Activated effector memory CD4-positive, alpha-beta T cell treated with Interleukin-2 at 50 U/mL for 16 hours (primary cell): ENCODE results near the gene VSTM1.
A peak's percentile ranks its signal among the peaks of the same experiment; 100 is the strongest.
"Not testable (repeated sequence)": the region's sequence is repeated elsewhere in the genome, so short reads cannot be mapped to it uniquely, and the experiment has no call there.

Source experiments
- DNase-seq: peaks from one replicate; pipeline ENCODE4 v3.0.0-alpha.2; 2020

The VSTM1 gene

GRCh38 chr19:54063350-54064116, at the start of gene VSTM1:
TSS of gene VSTM1 (minus strand) at chr19:54063897. CDS start at chr19:54063777, 120 bp downstream.
- DNase-seq, result no peak

GRCh38 chr19:54109651-54110050, 46.0 kb upstream of the VSTM1 start:
- DNase-seq, result no peak

- DNase-seq, result no peak
Measured at GRCh38 chr19:54108496-54108895, 44.8 kb upstream of the VSTM1 start.

DNA sequence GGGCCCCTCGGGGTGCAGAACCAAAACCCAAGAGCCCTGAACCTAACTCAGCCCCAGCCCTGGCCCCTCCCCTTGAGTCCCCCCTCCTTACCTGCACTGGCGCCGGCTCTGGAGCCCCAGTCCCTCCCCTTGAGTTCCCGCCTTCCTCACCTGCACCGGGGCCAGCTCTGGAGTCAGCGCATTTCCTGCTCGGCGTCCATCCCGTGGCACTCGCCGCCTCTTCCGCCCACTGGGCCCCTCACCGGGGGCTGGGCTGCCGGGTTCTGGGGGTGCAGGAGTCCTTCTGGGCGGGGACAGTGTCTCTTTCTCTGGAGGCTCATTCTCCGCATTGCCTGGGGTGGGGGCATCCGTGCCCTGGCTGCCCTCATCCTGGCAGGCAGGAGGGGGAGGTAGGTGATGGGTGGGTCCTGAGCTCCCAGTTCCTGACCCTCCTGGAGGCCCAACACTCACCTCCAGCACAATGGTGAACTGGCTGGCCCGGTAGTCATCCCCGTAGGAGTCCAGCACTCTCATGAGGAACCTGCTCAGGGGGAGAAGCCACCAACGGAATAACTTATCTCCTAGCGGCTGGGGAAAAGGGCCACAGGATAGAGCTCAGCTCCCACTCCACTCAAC, 44.3 kb upstream of the VSTM1 start:
- no peak for DNase-seq

GRCh38 chr19:54106716-54107115, 43.0 kb upstream of the VSTM1 start:
- DNase-seq, result no peak

GRCh38 chr19:54105796-54106195, 42.1 kb upstream of the VSTM1 start:
- no peak for DNase-seq

GRCh38 chr19:54104998-54105715, 41.5 kb upstream of the VSTM1 start:
- DNase-seq, result no peak

DNA sequence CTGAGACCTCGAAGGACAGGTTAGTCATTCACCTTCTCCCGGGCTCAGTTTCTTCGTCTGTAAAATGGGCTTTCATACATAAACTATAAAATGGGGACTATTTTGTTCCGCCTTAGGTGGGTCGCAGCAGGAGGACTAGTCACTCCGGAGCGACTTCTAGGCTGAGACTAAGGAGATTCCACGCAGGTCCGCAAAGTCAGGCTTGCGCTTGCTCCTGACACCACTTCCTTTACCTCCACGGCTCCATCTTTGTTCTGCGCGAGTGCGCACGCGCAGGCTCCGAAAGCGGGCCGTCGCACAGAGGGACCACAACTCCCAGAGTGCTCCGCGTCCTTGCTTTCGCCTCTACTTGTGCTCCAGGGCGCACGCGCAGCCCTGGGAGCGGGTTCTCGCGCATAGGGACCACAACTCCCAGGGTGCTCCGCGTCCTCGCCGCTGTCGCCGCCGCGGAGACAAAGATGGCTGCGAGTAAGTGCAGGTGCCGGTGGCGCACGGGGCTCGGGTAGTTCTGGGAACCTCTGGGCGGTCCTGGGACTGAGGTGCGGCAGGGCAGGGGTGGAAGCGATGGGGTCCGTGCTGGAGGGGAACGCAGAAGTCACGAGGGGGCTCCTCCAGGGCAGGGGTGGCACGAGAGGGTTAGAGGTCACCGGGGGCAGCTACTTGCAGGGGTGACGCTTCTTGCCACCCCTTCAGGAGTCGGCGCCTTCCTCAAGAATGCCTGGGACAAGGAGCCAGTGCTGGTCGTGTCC, 38.9 kb upstream of the VSTM1 start, which contains the start of gene NDUFA3:
NDUFA3 (plus strand) TSS at position 435 of the 749 bp plus-strand sequence; CDS start at position 459, 24 bp downstream.
- peak; percentile 96 for DNase-seq

DNA sequence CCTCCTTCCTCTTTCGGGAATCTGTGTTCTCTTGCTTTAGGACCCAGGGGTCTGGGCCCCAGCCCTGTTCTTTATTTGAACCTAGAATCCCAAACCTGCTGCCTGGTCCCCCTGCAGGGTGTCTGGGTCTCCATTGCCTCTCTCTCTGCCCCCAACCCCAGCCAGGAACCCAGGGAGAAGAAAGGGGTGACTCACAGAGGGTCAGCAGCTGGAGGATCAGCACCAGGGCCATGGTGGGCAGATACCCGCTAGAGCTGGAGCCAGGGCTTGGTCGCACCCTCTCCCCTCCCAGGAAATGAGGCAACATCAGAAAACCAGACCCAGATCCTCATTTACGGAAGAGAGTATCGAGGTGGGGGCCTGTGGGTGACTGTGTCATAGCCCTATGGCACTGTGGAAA, 36.9 kb upstream of the VSTM1 start, which contains the start of gene OSCAR:
OSCAR (minus strand) TSS at position 243 of the 400 bp plus-strand sequence; CDS start at position 232, 11 bp downstream.
- no peak for DNase-seq

DNA sequence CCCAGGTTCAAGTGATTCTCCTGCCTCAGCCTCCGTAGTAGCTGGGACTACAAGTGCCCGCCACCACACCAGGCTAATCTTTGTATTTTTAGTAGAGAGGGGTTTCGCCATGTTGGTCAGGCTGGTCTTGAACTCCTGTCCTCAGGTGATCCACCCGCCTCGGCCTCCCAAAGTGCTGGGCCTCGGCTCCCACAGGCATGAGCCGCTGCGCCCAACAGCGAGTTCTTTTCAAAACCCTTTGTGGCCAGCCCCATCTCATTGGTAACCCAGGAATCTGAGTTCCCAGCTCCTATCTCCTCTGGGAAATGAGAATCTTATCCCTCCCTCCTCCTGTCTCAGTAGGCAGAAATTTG, 36.2 kb upstream of the VSTM1 start:
- not testable (repeated sequence) for DNase-seq

DNA sequence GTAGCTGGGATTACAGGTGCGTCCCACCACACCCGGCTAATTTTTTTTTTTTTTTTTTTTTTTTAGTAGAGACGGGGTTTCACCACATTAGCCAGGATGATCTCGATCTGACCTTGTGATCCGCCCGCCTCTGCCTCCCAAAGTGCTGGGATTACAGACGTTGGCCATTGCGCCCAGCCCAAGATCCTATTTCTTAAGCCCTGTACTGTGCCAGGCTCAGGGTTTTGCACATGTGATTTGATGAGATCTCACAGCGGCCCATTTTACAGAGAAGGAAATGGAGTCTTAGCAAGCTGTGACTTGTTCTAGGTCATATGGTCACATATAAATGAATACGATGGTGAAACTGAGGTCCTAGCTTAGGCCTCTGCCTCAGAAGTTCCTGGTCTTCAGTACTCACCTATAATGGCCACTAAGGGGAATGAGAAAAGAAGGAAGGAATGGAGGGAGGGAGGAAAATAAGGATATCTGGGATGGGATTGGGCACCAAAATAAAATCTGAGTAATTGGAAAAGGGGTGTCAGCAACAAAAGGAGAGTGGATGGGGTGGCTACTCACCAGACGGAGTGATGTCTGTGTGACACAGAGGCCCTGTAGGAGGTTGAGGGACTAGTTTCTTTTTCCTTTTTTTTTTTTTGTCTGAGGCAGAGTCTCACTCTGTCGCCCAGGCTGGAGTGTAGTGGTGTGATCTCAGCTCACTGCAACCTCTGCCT, 35.6 kb upstream of the VSTM1 start:
- no peak for DNase-seq

DNA sequence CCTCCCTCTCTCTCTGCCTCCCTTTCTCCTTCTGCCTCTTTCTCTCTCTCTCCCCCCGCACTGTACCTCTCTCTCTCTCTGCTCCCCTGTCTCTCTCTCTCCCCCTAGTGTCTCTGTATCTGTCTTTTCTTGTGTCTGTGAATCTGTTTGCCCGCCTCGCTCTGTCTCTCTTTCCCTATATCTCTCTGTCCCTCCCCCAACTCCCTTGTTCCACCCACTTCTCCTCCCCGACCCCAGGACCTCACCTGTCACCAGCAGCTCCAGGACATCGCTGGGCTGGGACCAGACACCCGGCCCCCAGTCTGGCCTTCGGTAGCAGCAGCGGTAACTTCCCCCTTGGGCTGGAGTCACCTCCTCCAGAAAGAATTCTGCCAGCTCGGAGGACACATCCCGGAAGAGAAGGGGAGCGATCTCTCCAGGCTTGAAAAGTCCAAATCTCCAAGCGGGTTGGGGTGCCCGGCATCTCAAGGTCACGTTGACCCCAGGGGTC, 33.0 kb upstream of the VSTM1 start:
- no peak for DNase-seq

- DNase-seq, result peak; percentile 40
Measured at GRCh38 chr19:54095859-54096616, 32.3 kb upstream of the VSTM1 start.

- DNase-seq, result no peak
Measured at GRCh38 chr19:54095136-54095858, 31.6 kb upstream of the VSTM1 start.

- no peak for DNase-seq
Measured at GRCh38 chr19:54094426-54095000, 30.8 kb upstream of the VSTM1 start.

GRCh38 chr19:54084410-54084809, 20.7 kb upstream of the VSTM1 start:
- DNase-seq, result no peak

DNA sequence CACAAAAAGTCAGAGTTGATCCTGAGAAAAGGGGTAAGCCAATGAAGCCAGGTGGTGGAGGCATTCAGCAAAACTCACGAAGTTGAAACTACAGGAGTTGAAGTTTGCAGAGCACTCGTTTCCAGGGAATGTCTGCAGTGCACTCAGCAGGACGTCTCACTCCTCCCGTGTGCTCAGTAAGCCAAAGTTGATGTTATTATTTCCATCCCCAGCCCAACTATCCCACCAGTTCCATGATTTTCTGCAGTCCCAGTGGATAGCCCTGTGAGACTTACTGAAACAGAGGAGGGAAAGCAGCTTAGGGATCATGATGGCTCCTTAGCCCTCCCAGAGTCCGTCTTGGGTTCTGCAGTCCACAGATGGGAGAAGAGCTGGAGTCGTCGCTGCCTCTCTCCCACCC, 17.3 kb upstream of the VSTM1 start, which contains the start of gene TARM1:
TARM1 (minus strand) TSS at position 334 of the 400 bp plus-strand sequence; CDS start at position 309, 25 bp downstream.
- DNase-seq, result no peak

DNA sequence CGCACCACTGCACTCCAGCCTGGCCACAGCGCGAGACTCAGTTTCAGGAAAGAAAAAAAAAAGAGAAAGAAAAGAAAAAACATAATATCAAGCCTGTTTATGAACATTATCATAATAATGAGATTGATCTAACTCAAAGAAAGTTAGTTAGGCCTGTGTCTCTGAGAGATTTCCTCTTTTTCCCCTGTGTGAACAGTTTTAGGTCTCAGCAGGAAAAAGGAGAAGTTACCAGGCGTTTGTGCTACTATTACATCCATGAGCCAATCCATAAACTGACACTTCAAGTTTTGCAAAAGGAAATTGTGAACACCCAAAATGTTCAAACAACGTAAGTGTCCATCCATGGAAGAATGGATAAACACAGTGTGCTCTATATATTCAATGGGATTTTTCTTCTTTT, 13.6 kb upstream of the VSTM1 start:
- DNase-seq, result no peak

DNA sequence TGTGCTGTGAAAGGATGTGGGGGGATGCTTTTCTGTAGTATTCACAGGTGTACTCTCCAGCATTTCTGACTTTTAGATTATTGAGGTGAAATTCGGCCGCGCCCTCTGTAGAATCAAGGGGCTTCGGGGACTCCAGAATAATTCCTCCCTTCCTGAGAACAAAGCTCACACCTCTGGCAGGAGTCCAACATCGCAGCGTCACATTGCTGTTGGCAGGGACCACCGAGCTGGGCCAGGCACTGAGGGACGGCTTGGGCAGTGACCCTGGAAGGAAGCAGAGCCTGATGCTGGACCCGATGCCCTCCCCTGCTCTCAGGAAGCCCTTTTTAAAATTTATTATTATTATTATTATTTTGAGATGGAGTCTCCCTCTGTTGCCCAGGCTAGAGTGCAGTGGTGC, 11.2 kb upstream of the VSTM1 start:
- no peak for DNase-seq

DNA sequence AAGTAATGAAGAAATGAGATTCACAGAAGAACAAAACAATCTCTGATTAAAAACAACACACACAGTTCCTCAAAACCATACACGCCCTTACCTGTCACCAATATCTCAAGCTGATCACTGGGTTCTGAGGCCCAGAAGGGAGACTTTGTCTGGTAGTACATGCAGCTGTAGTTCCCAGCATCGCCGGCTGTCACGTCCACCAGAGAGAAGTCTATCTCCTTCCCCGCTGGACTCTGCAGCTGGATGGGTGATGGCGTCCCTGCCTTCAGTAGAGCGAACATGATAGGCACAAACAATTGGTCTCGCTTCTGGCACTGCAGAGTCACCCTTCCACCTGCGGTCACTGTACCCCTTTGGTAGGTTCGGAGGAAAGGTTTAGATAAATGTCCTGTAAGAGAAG, 10.1 kb upstream of the VSTM1 start:
- DNase-seq, result no peak
